Measurements from ENCODE around the gene SNAPC1. TPM values are rescaled to one million over a fixed set of nuclear protein-coding genes. Genes with fewer than 3 reads are reported as not detected.
"Not testable (repeated sequence)": the region's sequence is repeated elsewhere in the genome, so short reads cannot be mapped to it uniquely, and the experiment has no call there.

The SNAPC1 gene
- total and polyA plus RNA-seq, 3 experiments from 2014 or later = 4.8 to 8.5 (median 7.0) TPM

DNA sequence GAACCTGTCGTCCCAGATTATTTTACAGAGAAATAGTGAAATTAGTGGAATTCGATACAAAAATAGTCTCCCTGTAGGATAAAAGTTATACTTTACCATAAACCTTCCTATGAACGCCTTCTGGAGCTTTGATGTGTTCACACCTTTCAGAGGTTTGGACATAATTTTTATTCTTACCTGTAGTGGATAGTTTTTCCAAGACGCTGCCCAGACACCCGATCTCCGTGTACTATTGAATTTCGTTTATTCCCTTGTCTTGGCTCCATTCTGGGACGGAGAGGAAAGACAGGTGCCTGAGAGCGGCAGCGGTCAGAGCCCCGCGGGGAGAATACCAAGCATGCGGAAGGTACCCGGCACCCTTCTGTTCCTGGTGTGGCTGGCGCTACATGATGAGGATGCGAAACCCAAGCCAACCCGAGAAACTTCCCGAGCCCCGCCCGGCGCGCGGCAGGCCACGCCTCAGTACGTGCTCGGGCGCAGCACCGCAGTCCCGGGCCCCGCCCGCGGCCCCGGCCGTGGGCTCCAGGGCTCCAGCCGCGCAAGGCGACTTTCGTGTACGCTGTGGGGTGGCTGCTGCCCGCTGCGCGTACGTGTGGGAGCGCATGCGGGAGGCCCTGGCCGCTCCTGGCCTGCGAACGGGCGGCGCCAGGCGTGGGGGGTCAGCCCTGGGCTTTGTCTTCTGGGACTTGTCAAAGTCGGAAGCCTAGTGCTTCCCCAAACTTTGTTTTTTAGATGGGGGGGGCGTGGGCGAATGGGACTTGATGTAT is 11.3 kb upstream of the SNAPC1 start:
- DNase-seq = peak; percentile 65 to 79 (median 73)
- no peaks in the 10 kb centered on the region for H3K27me3 ChIP-seq (ENCODE audit: insufficient read depth, low read length, poor library complexity, severe bottlenecking)
- H3K27ac ChIP-seq (ENCODE audit: low read depth, low read length) = peak overlapping the region; percentile 44
- CTCF ChIA-PET = interaction anchor here (2.1 kb wide), 1 partner anchor 204 kb away, joined by 5 read pairs; no protein-coding TSS in a partner anchor
- peaks cover 0 to 21% (median 5%) of the 10 kb centered on the region in 3 donors for H3K36me3 Mint-ChIP-seq
- peaks cover 5% of the 10 kb centered on the region for H3K4me1 ChIP-seq (ENCODE audit: insufficient read depth, low read length)
- peak overlapping the region; percentile 84 to 95 (median 89) for H3K4me3 Mint-ChIP-seq
- POLR2A ChIA-PET = interaction anchor here (1.1 to 1.3 kb wide), 2 partner anchors 11 to 274 kb away, joined by 3 read pairs; partner anchors contain the start of gene SNAPC1
- no peaks in the 10 kb centered on the region for H3K9me3 Mint-ChIP-seq
- H3K4me1 Mint-ChIP-seq = peaks cover 4 to 12% (median 9%) of the 10 kb centered on the region in 3 donors
- H3K36me3 ChIP-seq (ENCODE audit: insufficient read depth, low read length) = peaks cover 8% of the 10 kb centered on the region
- H3K4me3 ChIP-seq (ENCODE audit: low read length) = peak overlapping the region; percentile 42
- no peaks in the 10 kb centered on the region for H3K9me3 ChIP-seq (ENCODE audit: low read length)
- peak overlapping the region; percentile 40 to 97 (median 88) for H3K27ac Mint-ChIP-seq
- H3K27me3 Mint-ChIP-seq = peaks cover 1 to 10% of the 10 kb centered on the region in 2 donors

DNA sequence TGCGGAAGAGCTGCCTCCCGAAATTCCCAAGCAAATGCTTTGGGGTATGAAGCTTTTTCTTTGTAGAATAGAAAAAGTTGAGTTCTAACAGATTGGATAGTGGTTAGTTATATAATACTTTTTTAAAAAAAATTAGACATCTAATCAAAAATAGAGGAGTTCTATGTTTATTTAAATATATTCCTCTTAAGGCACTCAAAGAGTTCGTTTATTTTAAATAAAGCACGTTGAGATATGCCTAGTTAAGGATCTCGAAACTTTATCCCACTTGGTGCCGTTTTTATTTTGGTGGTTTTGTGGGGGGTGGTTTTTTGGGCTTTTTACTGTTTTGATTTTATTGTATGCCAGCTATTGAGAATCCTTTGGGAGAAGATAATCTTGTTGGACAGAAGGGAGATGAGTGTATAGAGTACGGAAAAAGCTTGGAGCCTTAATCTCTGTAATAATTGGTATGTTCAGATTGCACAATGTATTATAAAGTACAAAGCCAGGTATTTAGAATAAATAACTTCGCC is 10.7 kb upstream of the SNAPC1 start:
- CTCF ChIA-PET = interaction anchor here (1.4 to 2.1 kb wide), 3 partner anchors 11 to 205 kb away, joined by 3 to 5 read pairs (median 4); partner anchors contain the start of gene SNAPC1
- H3K9me3 ChIP-seq (ENCODE audit: low read length) = no peaks in the 10 kb centered on the region
- peak overlapping the region; percentile 42 for H3K4me3 ChIP-seq (ENCODE audit: low read length)
- H3K27ac ChIP-seq (ENCODE audit: low read depth, low read length) = peak overlapping the region; percentile 33
- H3K4me1 ChIP-seq (ENCODE audit: insufficient read depth, low read length) = peaks cover 5% of the 10 kb centered on the region
- DNase-seq = no peak
- Mint-ChIP-seq H3K27me3 (peaks cover 1 to 10% of the 10 kb centered on the region in 2 donors), H3K4me3 (peak overlapping the region; percentile 69 to 95 (median 84)), H3K4me1 (peaks cover 4 to 12% (median 9%) of the 10 kb centered on the region in 3 donors), H3K9me3 (no peaks in the 10 kb centered on the region), H3K27ac (peak overlapping the region in 6 of 8 donors; percentile 33 to 83 (median 50)), H3K36me3 (peaks cover 0 to 16% (median 6%) of the 10 kb centered on the region in 3 donors)
- H3K27me3 ChIP-seq (ENCODE audit: insufficient read depth, low read length, poor library complexity, severe bottlenecking) = no peaks in the 10 kb centered on the region
- POLR2A ChIA-PET = interaction anchor here (1.3 kb wide), 1 partner anchor 11 kb away, joined by 3 read pairs; the partner anchor contains the start of gene SNAPC1
- peaks cover 8% of the 10 kb centered on the region for H3K36me3 ChIP-seq (ENCODE audit: insufficient read depth, low read length)

DNA sequence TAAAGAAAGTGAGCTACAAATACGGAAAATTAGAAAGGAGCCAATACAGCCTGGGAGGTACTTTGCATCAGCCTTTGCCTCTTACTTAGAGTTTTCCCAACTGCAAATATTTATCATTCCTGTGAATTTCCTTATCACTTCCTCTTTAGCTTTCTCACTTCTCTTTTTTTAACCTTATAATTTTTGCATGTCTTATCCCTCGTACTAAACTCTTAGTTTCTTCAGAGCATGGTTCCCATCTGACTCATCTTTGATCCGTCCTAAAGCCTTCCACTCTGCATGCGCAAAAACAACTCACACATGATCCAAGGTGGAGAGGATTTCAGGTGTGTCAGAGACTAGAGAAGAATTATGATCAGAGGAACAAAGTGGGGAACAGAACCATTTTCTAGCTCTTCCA is 9.6 kb upstream of the SNAPC1 start:
- H3K4me3 ChIP-seq (ENCODE audit: low read length) = no peak overlapping the region
- peak overlapping the region in 1 of 8 donors; percentile 3 for H3K27ac Mint-ChIP-seq
- CTCF ChIA-PET = interaction anchor here (1.4 to 1.6 kb wide), 3 partner anchors 9 to 22 kb away, joined by 3 to 4 read pairs (median 3); partner anchors contain the start of gene SNAPC1

DNA sequence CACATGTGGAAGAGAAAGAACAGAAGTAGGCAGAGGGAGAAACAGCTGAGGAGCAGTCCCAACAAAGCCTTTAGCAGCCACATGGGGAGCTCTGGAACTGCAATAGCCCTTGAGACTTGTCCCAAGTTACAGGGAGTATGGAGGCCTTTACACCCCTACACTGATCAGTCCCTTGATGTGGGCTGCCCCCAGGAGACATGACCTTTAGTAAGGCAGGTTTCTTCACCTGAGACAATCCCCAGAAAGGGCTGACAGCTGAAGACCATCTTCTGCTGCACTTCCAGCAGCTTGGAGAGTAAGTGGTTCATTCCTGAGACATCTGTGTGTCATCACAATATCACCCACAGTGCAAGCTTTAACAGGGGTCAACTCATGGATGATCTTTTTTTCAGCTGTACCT is 8.6 kb upstream of the SNAPC1 start:
- Mint-ChIP-seq H3K4me3 (peak overlapping the region in 1 of 7 donors; percentile 3), H3K4me1 (peaks cover 4 to 12% (median 9%) of the 10 kb centered on the region in 3 donors), H3K27me3 (peaks cover 3 to 16% of the 10 kb centered on the region in 2 donors), H3K9me3 (no peaks in the 10 kb centered on the region), H3K27ac (peak overlapping the region in 2 of 8 donors; percentile 3 to 5), H3K36me3 (peaks cover 0 to 2% (median 0%) of the 10 kb centered on the region in 3 donors)
- Histone ChIP-seq H3K36me3 (ENCODE audit: insufficient read depth, low read length) (no peaks in the 10 kb centered on the region), H3K9me3 (ENCODE audit: low read length) (no peaks in the 10 kb centered on the region), H3K27me3 (ENCODE audit: insufficient read depth, low read length, poor library complexity, severe bottlenecking) (no peaks in the 10 kb centered on the region), H3K4me1 (ENCODE audit: insufficient read depth, low read length) (peaks cover 5% of the 10 kb centered on the region), H3K4me3 (ENCODE audit: low read length) (no peak overlapping the region), H3K27ac (ENCODE audit: low read depth, low read length) (no peak overlapping the region)
- ChIA-PET CTCF (interaction anchor here (1.4 kb wide), 1 partner anchor 10 kb away, joined by 3 read pairs; no protein-coding TSS in a partner anchor), POLR2A (interaction anchor here (0.6 to 1.3 kb wide), 2 partner anchors 8 to 342 kb away, joined by 3 to 4 read pairs; partner anchors contain the start of gene SNAPC1)
- no peak for DNase-seq

More for the DNA sequence above, 9.6 kb upstream of the SNAPC1 start:
- Histone ChIP-seq H3K27me3 (ENCODE audit: insufficient read depth, low read length, poor library complexity, severe bottlenecking) (no peaks in the 10 kb centered on the region), H3K36me3 (ENCODE audit: insufficient read depth, low read length) (peaks cover 5% of the 10 kb centered on the region), H3K9me3 (ENCODE audit: low read length) (no peaks in the 10 kb centered on the region), H3K4me1 (ENCODE audit: insufficient read depth, low read length) (peaks cover 5% of the 10 kb centered on the region), H3K27ac (ENCODE audit: low read depth, low read length) (peak overlapping the region; percentile 28)
- Mint-ChIP-seq H3K4me1 (peaks cover 4 to 12% (median 9%) of the 10 kb centered on the region in 3 donors), H3K4me3 (peak overlapping the region in 1 of 7 donors; percentile 47), H3K36me3 (peaks cover 0 to 6% (median 4%) of the 10 kb centered on the region in 3 donors), H3K27me3 (peaks cover 3 to 16% of the 10 kb centered on the region in 2 donors), H3K9me3 (no peaks in the 10 kb centered on the region)
- POLR2A ChIA-PET = interaction anchor here (1.3 kb wide), 1 partner anchor 9 kb away, joined by 4 read pairs; the partner anchor contains the start of gene SNAPC1
- no peak for DNase-seq

DNA sequence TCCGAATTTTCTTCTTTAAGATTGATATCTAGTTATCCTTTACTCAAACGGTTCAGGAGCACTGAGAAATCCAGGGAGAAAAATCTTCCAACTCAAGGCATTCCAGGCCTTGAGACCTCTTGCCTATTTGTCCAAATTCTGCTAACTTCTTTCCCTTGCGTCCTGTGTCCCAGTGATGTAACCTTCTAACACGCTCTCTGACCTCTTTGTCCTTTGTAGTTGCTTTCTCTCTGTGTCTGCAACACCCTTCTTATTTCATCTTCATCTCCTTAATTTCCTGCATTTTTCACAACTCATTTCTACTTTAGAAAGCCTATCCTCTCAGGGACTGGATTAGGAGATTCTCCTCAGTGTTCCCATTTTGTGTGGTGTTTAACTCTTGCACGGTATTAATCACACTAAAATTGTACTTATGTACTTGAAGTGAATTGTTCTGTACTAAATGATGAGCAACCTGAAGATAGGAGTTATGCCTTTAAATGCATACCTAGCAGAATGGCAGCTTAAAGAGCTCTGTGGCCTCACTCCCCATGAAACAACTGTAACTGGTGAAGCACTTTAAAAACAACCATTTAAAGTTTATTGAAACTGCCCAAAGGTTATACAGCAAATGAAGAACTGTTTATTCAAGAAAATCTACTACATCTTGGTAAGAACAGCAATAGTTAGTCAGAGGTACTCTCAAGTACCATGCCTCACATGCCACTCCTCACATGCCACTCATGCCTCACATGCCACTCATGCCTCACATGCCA is 7.4 kb upstream of the SNAPC1 start:
- Mint-ChIP-seq H3K4me3 (peak overlapping the region in 1 of 7 donors; percentile 58), H3K4me1 (peaks cover 4 to 12% (median 9%) of the 10 kb centered on the region in 3 donors), H3K36me3 (peaks cover 0 to 2% (median 0%) of the 10 kb centered on the region in 3 donors), H3K27ac (peak overlapping the region in 1 of 8 donors; percentile 17), H3K27me3 (peaks cover 3 to 16% of the 10 kb centered on the region in 2 donors), H3K9me3 (no peaks in the 10 kb centered on the region)
- ChIA-PET POLR2A (no interaction called here), CTCF (no interaction called here)
- Histone ChIP-seq H3K27me3 (ENCODE audit: insufficient read depth, low read length, poor library complexity, severe bottlenecking) (no peaks in the 10 kb centered on the region), H3K27ac (ENCODE audit: low read depth, low read length) (no peak overlapping the region), H3K9me3 (ENCODE audit: low read length) (no peaks in the 10 kb centered on the region), H3K4me1 (ENCODE audit: insufficient read depth, low read length) (peaks cover 5% of the 10 kb centered on the region), H3K36me3 (ENCODE audit: insufficient read depth, low read length) (no peaks in the 10 kb centered on the region), H3K4me3 (ENCODE audit: low read length) (no peak overlapping the region)
- DNase-seq = no peak

DNA sequence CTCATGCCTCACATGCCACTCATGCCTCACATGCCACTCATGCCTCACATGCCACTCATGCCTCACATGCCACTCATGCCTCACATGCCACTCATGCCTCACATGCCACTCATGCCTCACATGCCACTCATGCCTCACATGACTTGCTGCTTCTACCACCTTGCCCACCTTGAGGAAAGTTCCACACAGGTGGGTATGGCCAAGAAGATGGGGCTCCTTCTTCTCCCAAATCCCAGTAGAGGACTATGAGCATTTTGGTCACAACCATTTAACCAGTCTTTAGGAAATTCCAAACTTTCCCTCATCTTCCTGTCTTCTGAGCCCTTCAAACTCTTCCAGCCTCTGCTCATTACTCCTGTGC is 6.9 kb upstream of the SNAPC1 start:
- H3K4me1 ChIP-seq (ENCODE audit: insufficient read depth, low read length); H3K4me1 Mint-ChIP-seq; DNase-seq; H3K36me3 ChIP-seq (ENCODE audit: insufficient read depth, low read length); H3K27ac ChIP-seq (ENCODE audit: low read depth, low read length); POLR2A ChIA-PET; H3K4me3 ChIP-seq (ENCODE audit: low read length); H3K27me3 ChIP-seq (ENCODE audit: insufficient read depth, low read length, poor library complexity, severe bottlenecking); H3K9me3 ChIP-seq (ENCODE audit: low read length); H3K4me3 Mint-ChIP-seq; H3K36me3 Mint-ChIP-seq; H3K9me3 Mint-ChIP-seq: not testable (repeated sequence)
- H3K27ac Mint-ChIP-seq = peak overlapping the region in 1 of 8 donors; percentile 55
- CTCF ChIA-PET = interaction anchor here (1.5 kb wide), 1 partner anchor 204 kb away, joined by 3 read pairs; no protein-coding TSS in a partner anchor
- peaks cover 3 to 16% of the 10 kb centered on the region in 2 donors for H3K27me3 Mint-ChIP-seq

DNA sequence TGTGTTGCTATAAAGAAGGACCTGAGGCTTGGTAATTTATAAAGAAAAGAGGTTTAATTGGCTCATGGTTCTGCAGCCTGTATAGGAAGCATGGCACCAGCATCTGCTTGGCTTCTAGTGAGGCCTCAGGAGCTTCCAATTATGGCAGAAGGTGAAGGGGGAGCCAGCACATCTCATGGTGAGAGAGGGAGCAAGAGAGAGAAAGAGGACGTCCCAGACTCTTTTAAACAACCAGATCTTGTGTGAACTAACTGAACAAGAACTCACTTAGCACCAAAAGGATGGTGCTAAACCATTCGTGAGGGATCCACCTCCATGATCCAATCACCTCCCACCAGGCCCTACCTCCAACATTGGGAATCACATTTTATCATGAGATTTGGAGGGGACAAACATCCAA is 6.1 kb upstream of the SNAPC1 start:
- H3K9me3 ChIP-seq (ENCODE audit: low read length) = no peaks in the 10 kb centered on the region
- no peak overlapping the region for H3K27ac Mint-ChIP-seq
- H3K4me1 Mint-ChIP-seq = no peaks in the 10 kb centered on the region
- H3K4me3 Mint-ChIP-seq = no peak overlapping the region
- H3K27me3 Mint-ChIP-seq = peaks cover 3 to 16% of the 10 kb centered on the region in 2 donors
- H3K4me3 ChIP-seq (ENCODE audit: low read length) = no peak overlapping the region
- H3K4me1 ChIP-seq (ENCODE audit: insufficient read depth, low read length) = no peaks in the 10 kb centered on the region
- ChIA-PET POLR2A (no interaction called here), CTCF (interaction anchor here (1.4 to 1.5 kb wide), 2 partner anchors 205 to 260 kb away, joined by 3 read pairs; no protein-coding TSS in a partner anchor)
- no peaks in the 10 kb centered on the region for H3K9me3 Mint-ChIP-seq
- no peak overlapping the region for H3K27ac ChIP-seq (ENCODE audit: low read depth, low read length)
- no peaks in the 10 kb centered on the region for H3K36me3 ChIP-seq (ENCODE audit: insufficient read depth, low read length)
- H3K36me3 Mint-ChIP-seq = peaks cover 0 to 2% (median 0%) of the 10 kb centered on the region in 3 donors
- no peak for DNase-seq
- no peaks in the 10 kb centered on the region for H3K27me3 ChIP-seq (ENCODE audit: insufficient read depth, low read length, poor library complexity, severe bottlenecking)

All from CD8-positive, alpha-beta memory T cell (primary cell).